GM23338 (cell line): ENCODE data around the gene ALG6. TPM values are rescaled to one million over a fixed set of nuclear protein-coding genes. Genes with fewer than 3 reads are reported as not detected.

Source experiments
- ATAC-seq: fragments of 200-7000 bp; cut with Tn5 transposase; 3 replicates; pipeline ENCODE4 v1.9.1; 2020
- DNase-seq: peaks from one replicate; pipeline ENCODE4 v3.0.0-alpha.2; 2015; ENCODE audit warnings: low spot score
- H2AFZ ChIP-seq: fragments of 200-600 bp; sonication (generic); 2 replicates; pipeline ENCODE4 v1.8.0; 2016; ENCODE audit warnings: antibody characterized with exemption, mild to moderate bottlenecking, moderate library complexity
- H3F3A ChIP-seq: fragments of 200-600 bp; sonication (generic); replicated peaks from 2 replicates; pipeline ENCODE4 v1.8.0; 2017; ENCODE audit warnings: antibody characterized with exemption, mixed run types, low read depth
- H3K27ac ChIP-seq: fragments of 200-600 bp; sonication (generic); 2 replicates; pipeline ENCODE4 v1.6.1; 2016; ENCODE audit warnings: low read depth
- H3K27me3 ChIP-seq: fragments of 200-600 bp; sonication (generic); 2 replicates; pipeline ENCODE4 v1.8.0; 2016; ENCODE audit warnings: mild to moderate bottlenecking, mixed run types, moderate library complexity; ENCODE audit not compliant: insufficient read depth
- H3K36me3 ChIP-seq: fragments of 200-600 bp; sonication (generic); 2 replicates; pipeline ENCODE4 v1.8.0; 2016; ENCODE audit warnings: mild to moderate bottlenecking; ENCODE audit not compliant: insufficient read depth
- H3K4me1 ChIP-seq: fragments of 200-600 bp; sonication (generic); 2 replicates; pipeline ENCODE4 v1.8.0; 2016; ENCODE audit warnings: mild to moderate bottlenecking, moderate library complexity; ENCODE audit not compliant: insufficient read depth
- H3K4me2 ChIP-seq: fragments of 200-600 bp; sonication (generic); 2 replicates; pipeline ENCODE4 v1.7.1; 2017; ENCODE audit warnings: mixed run types
- H3K4me3 ChIP-seq: fragments of 200-600 bp; sonication (generic); 2 replicates; pipeline ENCODE4 v1.6.1; 2016; ENCODE audit warnings: mixed run types
- H3K79me2 ChIP-seq: fragments of 200-600 bp; sonication (generic); replicated peaks from 2 replicates; pipeline ENCODE4 v1.8.0; 2017; ENCODE audit warnings: mild to moderate bottlenecking; ENCODE audit not compliant: insufficient read depth
- H3K9me2 ChIP-seq: fragments of 200-600 bp; sonication (generic); 2 replicates; pipeline ENCODE4 v1.8.0; 2017; ENCODE audit not compliant: insufficient read depth
- H4K20me1 ChIP-seq: fragments of 200-600 bp; sonication (generic); replicated peaks from 2 replicates; pipeline ENCODE4 v1.8.0; 2017; ENCODE audit warnings: mild to moderate bottlenecking; ENCODE audit not compliant: insufficient read depth
- H3K27ac Mint-ChIP-seq: 2 replicates; pipeline ENCODE4 v1.8.0; 2020; ENCODE audit warnings: inconsistent platforms, mild to moderate bottlenecking, moderate library complexity, mixed read lengths
- H3K27me3 Mint-ChIP-seq: 3 replicates; pipeline ENCODE4 v1.8.0; 2022; ENCODE audit warnings: low read depth, mild to moderate bottlenecking, moderate library complexity, mixed read lengths, inconsistent platforms; ENCODE audit not compliant: insufficient read depth, poor library complexity
- H3K36me3 Mint-ChIP-seq: 3 replicates; pipeline ENCODE4 v1.8.0; 2021; ENCODE audit warnings: low read depth, mild to moderate bottlenecking, inconsistent platforms, moderate library complexity, mixed read lengths
- H3K4me1 Mint-ChIP-seq: 3 replicates; pipeline ENCODE4 v1.8.0; 2020; ENCODE audit warnings: mild to moderate bottlenecking, inconsistent platforms, mixed read lengths
- H3K4me3 Mint-ChIP-seq: 3 replicates; pipeline ENCODE4 v1.8.0; 2021; ENCODE audit warnings: moderate library complexity, mild to moderate bottlenecking, inconsistent platforms, mixed read lengths
- H3K9me3 Mint-ChIP-seq: 3 replicates; pipeline ENCODE4 v1.8.0; 2020; ENCODE audit warnings: moderate library complexity, mild to moderate bottlenecking, inconsistent platforms, mixed read lengths
- CREB1 ChIP-seq: fragments of 250-450 bp; sonication (Bioruptor Pico); IDR thresholded peaks from 2 replicates; pipeline ENCODE4 v1.5.0; 2020; ENCODE audit warnings: low read depth, mild to moderate bottlenecking, moderate library complexity
- ETS1 ChIP-seq: IDR thresholded peaks from 2 replicates; pipeline ENCODE4 v1.6.1; 2016; ENCODE audit warnings: antibody characterized with exemption
- EZH2 ChIP-seq: fragments of 200-600 bp; sonication (generic); IDR thresholded peaks from one replicate; pipeline ENCODE4 v1.8.0; 2017; ENCODE audit warnings: antibody characterized with exemption, mild to moderate bottlenecking, low read depth; ENCODE audit not compliant: unreplicated experiment
- EZH2phosphoT487 ChIP-seq: fragments of 200-600 bp; sonication (generic); IDR thresholded peaks from one replicate; pipeline ENCODE4 v1.8.1; 2018; ENCODE audit warnings: antibody characterized with exemption; ENCODE audit not compliant: unreplicated experiment
- JUNB ChIP-seq: IDR thresholded peaks from one replicate; pipeline ENCODE4 v1.6.1; 2016; ENCODE audit warnings: antibody characterized with exemption; ENCODE audit not compliant: unreplicated experiment
- POLR2AphosphoS5 ChIP-seq: IDR thresholded peaks from 2 replicates; pipeline ENCODE4 v1.6.1; 2016; ENCODE audit warnings: antibody characterized with exemption, low read depth
- REST ChIP-seq: IDR thresholded peaks from one replicate; pipeline ENCODE4 v1.6.1; 2018; ENCODE audit warnings: antibody characterized with exemption; ENCODE audit not compliant: unreplicated experiment
- STAT1 ChIP-seq: IDR thresholded peaks from one replicate; pipeline ENCODE4 v1.6.1; 2016; ENCODE audit warnings: antibody characterized with exemption; ENCODE audit not compliant: unreplicated experiment
- ZNF462 ChIP-seq: fragments of 250-450 bp; sonication (Bioruptor Pico); IDR thresholded peaks from 2 replicates; pipeline ENCODE4 v1.5.0; 2020; ENCODE audit warnings: mild to moderate bottlenecking, moderate library complexity
- polyA plus RNA-seq: library from polyadenylated mRNA; unstranded; fragments of >200 nt; fragmentation: Nextera tagmentation; extraction: Ambion mirVana; gene quantifications from 2 replicates; pipeline ENCODE4 v1.2.1, GENCODE V29; 2016
- total RNA-seq: library from RNA; depleted of rRNA; stranded (reverse); fragments of >200 nt; shearing (Covaris generic); gene quantifications from 2 replicates; pipeline ENCODE4 v1.2.3, GENCODE V29; 2014

The ALG6 gene
- total and polyA plus RNA-seq, 2 experiments from 2014 or later, result 24.1 to 34.6 TPM

GRCh38 chr1:63324779-63325119 lies 42.7 kb upstream of the ALG6 start:
- H2AFZ ChIP-seq, result no peak overlapping the region
- peak overlapping the region; percentile 96 for H3K4me3 Mint-ChIP-seq
- H3K9me2 ChIP-seq, result no peaks in the 10 kb centered on the region
- no peak overlapping the region for H3K27ac ChIP-seq
- no peak for TF ChIP-seq POLR2AphosphoS5
- TF ChIP-seq EZH2, result peak; percentile 62
- H3K4me3 ChIP-seq, result peak overlapping the region; percentile 61
- H3K4me1 Mint-ChIP-seq, result peaks cover 36% of the 10 kb centered on the region
- peaks cover 27% of the 10 kb centered on the region for H3K79me2 ChIP-seq
- peaks cover 67% of the 10 kb centered on the region for H3K27me3 ChIP-seq
- no peaks in the 10 kb centered on the region for H4K20me1 ChIP-seq
- peaks cover 4% of the 10 kb centered on the region; the same call in 2 of the 3 replicates for H3K9me3 Mint-ChIP-seq
- no peaks in the 10 kb centered on the region for H3K36me3 ChIP-seq
- DNase-seq (no peak), ATAC-seq (no peak)
- H3K27me3 Mint-ChIP-seq, result peaks cover 78% of the 10 kb centered on the region
- peaks cover 32% of the 10 kb centered on the region for H3K36me3 Mint-ChIP-seq
- H3K4me1 ChIP-seq, result peaks cover 37% of the 10 kb centered on the region
- no peak overlapping the region for H3K27ac Mint-ChIP-seq
- H3F3A ChIP-seq, result peaks cover 13% of the 10 kb centered on the region; the same call in 1 of the 2 replicates
- peak overlapping the region; percentile 88 for H3K4me2 ChIP-seq

- peaks cover 76% of the 10 kb centered on the region for H3K27me3 Mint-ChIP-seq
- H3K27me3 ChIP-seq, result peaks cover 67% of the 10 kb centered on the region
- DNase-seq (peak; percentile 39), ATAC-seq (no peak)
- peak overlapping the region; percentile 88 for H3K4me2 ChIP-seq
- H3K4me1 ChIP-seq, result peaks cover 37% of the 10 kb centered on the region
- peak overlapping the region; percentile 96 for H3K4me3 Mint-ChIP-seq
- H2AFZ ChIP-seq, result no peak overlapping the region
- H3K9me2 ChIP-seq, result no peaks in the 10 kb centered on the region
- peaks cover 4% of the 10 kb centered on the region; the same call in 2 of the 3 replicates for H3K9me3 Mint-ChIP-seq
- peak overlapping the region; percentile 61 for H3K4me3 ChIP-seq
- H3K27ac Mint-ChIP-seq, result no peak overlapping the region
- no peaks in the 10 kb centered on the region for H4K20me1 ChIP-seq
- no peak overlapping the region for H3K27ac ChIP-seq
- H3F3A ChIP-seq, result peaks cover 7% of the 10 kb centered on the region; the same call in 1 of the 2 replicates
- peaks cover 35% of the 10 kb centered on the region for H3K4me1 Mint-ChIP-seq
- H3K79me2 ChIP-seq, result peaks cover 20% of the 10 kb centered on the region
- H3K36me3 Mint-ChIP-seq, result peaks cover 27% of the 10 kb centered on the region
- no peaks in the 10 kb centered on the region for H3K36me3 ChIP-seq
- no peak for TF ChIP-seq ZNF462 (CRISPR knock-in tag)
- TF ChIP-seq REST, result no peak
- no peak for TF ChIP-seq CREB1 (CRISPR knock-in tag)
- TF ChIP-seq STAT1, result no peak
- no peak for TF ChIP-seq ETS1
- no peak for TF ChIP-seq POLR2AphosphoS5
- no peak for TF ChIP-seq JUNB
- no peak for TF ChIP-seq EZH2phosphoT487
- TF ChIP-seq EZH2, result no peak
These were observed 42.0 kb upstream of the ALG6 start for GRCh38 chr1:63325279-63325985.
